T47D (cell line): Measurements from ENCODE around the gene ZNF18.

Experiments used
- DNase-seq, 2 experiments: peaks; one replicate each; pipeline versions ENCODE4 v3.0.0 to v3.0.0-alpha.2; 2011 to 2012; ENCODE audit warnings: low read depth in 1 of 2, low spot score in 1 of 2
- JUND ChIP-seq: IDR thresholded peaks from 2 replicates; pipeline ENCODE4 v1.6.1; 2012; ENCODE audit warnings: low read depth
- in situ Hi-C: cut with HindIII; loops from 2 replicates; pipeline ENCODE4 v1.10.0; 2016; ENCODE audit warnings: low sequenced_read_pairs, low pct_unique_long_range_greater_than_20kb

The ZNF18 gene, protein sequence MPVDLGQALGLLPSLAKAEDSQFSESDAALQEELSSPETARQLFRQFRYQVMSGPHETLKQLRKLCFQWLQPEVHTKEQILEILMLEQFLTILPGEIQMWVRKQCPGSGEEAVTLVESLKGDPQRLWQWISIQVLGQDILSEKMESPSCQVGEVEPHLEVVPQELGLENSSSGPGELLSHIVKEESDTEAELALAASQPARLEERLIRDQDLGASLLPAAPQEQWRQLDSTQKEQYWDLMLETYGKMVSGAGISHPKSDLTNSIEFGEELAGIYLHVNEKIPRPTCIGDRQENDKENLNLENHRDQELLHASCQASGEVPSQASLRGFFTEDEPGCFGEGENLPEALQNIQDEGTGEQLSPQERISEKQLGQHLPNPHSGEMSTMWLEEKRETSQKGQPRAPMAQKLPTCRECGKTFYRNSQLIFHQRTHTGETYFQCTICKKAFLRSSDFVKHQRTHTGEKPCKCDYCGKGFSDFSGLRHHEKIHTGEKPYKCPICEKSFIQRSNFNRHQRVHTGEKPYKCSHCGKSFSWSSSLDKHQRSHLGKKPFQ

DNA sequence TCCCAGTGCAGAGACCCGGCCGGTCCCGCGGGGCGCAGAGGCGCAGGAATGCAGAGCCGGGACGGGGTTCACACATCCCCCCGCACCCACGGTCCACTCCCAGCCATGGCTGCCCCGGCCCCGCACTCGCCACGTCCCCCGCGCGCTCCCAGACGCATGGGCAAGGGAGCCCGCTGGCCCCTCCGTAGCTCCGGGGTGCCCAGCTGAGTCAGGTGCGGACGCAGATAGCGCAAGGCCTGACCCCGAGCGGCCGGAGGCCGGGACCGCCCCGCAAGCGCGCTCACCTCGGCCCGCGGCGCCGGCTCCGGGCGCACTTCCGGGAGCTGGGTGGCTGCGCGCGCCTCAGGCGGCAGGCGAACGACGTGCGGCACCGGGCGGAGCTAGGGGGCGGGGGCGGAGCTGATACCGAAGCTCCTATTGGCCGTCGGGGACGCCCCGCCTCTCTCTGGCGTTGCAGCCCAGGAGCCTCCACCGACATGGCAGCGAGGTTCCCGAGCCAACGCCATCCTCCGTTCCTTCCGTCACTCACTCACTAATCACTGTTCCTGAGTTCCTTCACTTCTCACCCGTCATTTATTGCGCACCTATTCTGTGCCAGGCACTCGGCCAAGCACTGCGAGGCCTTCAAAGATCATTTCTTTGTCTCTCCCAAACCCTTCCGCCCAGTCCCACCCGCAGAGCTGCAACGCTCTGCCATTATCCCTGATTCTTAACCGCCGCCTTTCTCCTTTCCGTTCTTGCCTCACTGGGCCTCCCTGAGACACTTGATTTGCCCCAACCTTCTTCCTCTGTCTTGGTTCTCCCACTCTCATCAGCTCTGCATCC, at the start of gene ZNF18:
TSS of gene ZNF18 (minus strand) at position 329 of the 825 bp plus-strand sequence. CDS start 4,646 bp downstream, outside the sequence.
- in situ Hi-C loops, result no loop called here
- DNase-seq, result peak; percentile 80 to 91
- no peak for TF ChIP-seq JUND

GRCh38 chr17:12046786-12047185, 49.5 kb upstream of the ZNF18 start:
- no peak for DNase-seq
- no peak for TF ChIP-seq JUND
- in situ Hi-C loops, result no loop called here

DNA sequence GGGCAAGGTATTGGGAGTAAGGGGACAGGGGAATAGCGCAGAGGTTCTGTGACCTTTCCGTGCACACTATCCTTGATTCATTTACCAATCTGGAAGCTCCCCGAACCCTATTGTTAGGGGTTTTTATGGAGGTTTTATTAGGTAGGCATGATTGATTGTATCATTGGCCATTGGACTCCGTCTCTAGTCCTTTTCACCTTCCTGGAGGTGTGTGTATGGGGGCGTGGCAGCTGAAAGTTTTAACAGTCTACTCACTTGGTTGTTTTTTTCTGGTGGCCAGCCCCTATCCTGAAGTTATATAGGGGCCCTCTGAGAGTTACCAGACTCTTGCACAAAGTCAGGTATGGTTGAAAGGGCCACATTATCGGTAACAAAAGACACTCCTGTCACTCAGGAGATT, 46.4 kb upstream of the ZNF18 start:
- no peak for TF ChIP-seq JUND
- in situ Hi-C loops, result no loop called here
- no peak for DNase-seq

GRCh38 chr17:12041312-12041711, 44.0 kb upstream of the ZNF18 start:
- no peak for TF ChIP-seq JUND
- no peak for DNase-seq
- in situ Hi-C loops, result no loop called here

DNA sequence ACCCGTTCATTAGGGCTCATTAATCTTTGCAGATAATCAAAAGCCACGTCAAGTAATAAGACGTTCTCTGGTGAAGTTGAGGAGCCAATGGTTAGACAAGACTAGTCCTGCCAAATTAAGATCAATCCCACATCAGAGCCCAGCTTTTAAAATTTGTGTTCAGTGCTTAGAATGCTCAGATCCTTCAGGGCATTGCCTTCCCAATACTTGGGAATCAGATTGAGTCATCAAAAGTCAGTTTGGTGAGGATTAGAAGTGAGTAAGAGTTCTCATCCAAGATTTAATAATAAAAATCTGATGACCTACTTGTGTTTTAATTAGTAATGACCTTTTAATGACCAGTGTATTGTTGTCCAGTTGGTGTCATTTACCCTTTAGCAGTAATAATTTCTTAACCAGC, 43.2 kb upstream of the ZNF18 start:
- TF ChIP-seq JUND, result no peak
- in situ Hi-C loops, result no loop called here
- no peak for DNase-seq

DNA sequence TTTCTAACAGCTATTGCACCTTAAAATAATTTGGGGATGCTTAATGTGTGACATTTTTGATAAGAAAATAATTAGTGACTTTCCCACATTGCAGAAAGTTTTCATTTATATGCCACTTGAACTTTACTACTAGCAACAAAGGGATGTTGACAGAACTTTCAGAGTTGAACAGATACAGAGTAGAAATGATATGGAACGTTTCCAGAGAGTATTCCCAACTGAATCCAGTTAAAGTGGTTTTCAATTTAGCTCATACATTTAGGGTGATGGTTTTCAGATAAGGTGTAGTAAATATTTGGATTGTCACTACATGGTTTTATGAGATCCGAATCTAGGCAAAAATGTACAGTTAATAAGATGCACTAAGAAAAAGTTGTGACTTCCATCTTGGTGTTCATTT, 40.7 kb upstream of the ZNF18 start:
- no peak for DNase-seq
- TF ChIP-seq JUND, result no peak
- in situ Hi-C loops, result no loop called here

- in situ Hi-C loops, result no loop called here
- no peak for DNase-seq
- no peak for TF ChIP-seq JUND
These were observed 38.4 kb upstream of the ZNF18 start for GRCh38 chr17:12035673-12036072.

DNA sequence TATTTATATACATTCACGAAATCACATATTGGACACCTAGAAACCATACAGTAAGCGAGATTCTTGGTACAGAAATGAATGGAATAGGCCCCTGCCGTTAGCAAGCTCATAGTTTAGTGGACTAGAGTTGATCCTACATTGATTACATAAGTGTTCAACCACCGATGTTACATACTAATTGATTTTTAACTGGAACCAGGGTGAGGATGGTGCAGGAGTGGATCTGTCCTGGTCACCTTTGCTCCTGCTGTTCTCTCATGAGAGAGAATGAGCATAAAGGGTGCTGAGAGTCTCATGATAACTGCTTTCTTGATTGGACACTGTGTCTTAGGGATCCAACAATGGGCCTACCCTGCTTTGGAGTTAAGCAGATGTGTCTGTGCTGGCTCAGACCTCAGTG, 37.3 kb upstream of the ZNF18 start:
- in situ Hi-C loops, result no loop called here
- TF ChIP-seq JUND, result no peak
- no peak for DNase-seq

DNA sequence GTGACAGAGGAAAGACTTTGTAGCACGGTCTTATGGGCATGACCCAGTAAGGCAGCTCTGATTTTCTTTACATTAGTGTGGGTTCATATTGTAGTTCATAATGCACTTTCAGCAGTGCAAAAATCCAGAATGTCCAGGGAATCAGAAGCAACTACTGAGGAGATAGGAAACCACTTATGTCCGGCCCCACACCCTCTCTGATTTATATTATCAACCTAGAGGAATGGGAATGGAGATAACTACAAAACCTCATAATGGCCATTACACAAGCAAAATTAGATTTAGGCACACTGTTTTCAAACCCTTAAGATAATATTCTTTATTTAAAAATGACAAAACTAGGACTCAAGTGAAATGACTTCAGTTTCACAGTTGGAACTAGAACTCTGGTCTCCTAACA, 31.3 kb upstream of the ZNF18 start:
- DNase-seq, result no peak
- TF ChIP-seq JUND, result no peak
- in situ Hi-C loops, result no loop called here

GRCh38 chr17:12027658-12028057, 30.4 kb upstream of the ZNF18 start:
- in situ Hi-C loops, result no loop called here
- TF ChIP-seq JUND, result no peak

DNA sequence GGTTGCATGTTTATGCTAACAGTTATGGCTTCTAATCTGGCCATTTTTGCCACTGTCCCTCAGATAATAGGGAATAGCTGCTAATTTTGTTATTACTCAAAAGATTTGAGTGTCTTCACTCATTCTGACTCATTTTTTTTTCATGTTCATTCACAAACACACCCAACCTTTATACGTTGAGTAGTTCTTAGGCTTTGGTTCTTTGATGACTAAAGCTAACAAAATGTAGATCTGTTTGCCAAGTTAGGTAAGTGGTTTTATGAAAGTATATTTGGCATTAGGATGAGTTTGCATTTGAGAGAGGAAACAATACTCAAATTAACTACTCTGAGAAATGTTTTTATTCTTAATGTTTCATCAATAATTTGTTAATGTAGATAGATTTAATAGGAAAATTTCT, 27.1 kb upstream of the ZNF18 start:
- TF ChIP-seq JUND, result no peak
- in situ Hi-C loops, result no loop called here
- peak; percentile 2 to 4 for DNase-seq

More at GRCh38 chr17:12027658-12028057, 30.4 kb upstream of the ZNF18 start:
- no peak for DNase-seq

DNA sequence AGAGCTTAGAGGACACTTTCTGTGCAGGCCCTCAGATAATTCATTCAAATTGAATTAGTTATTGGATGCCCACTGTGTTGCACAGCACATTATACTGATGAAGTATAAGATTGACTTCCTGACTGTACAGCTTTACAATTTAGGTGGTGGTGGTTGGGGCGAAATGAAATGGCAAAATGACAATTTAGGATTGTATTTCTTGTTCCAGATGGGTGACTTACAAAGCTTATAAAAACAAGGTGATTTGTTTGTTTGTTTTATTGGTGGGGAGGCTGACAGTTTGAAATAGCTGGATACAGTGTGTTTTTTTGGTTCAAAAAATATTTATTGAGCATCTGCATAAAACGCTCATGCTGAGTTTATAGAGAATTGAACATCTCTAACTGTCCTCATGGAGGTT, 25.0 kb upstream of the ZNF18 start:
- no peak for TF ChIP-seq JUND
- in situ Hi-C loops, result no loop called here
- DNase-seq, result no peak

- TF ChIP-seq JUND, result no peak
- in situ Hi-C loops, result no loop called here
- DNase-seq, result no peak
These were observed 24.4 kb upstream of the ZNF18 start for GRCh38 chr17:12021623-12022140.
